H9 (cell line): ENCODE data around the gene NTPCR. TPM values are rescaled to one million over a fixed set of nuclear protein-coding genes. Genes with fewer than 3 reads are reported as not detected.

ENCODE experiments used
- DNase-seq: peaks from one replicate; pipeline ENCODE4 v3.0.0-alpha.2; 2017
- H2AFZ ChIP-seq: one replicate; pipeline ENCODE4 v1.6.1; 2013; ENCODE audit warnings: mild to moderate bottlenecking, low read length, control low read depth, moderate library complexity
- H2AK5ac ChIP-seq: 2 replicates; pipeline ENCODE4 v1.6.1; 2013; ENCODE audit warnings: low read length, control low read depth, mixed read lengths; ENCODE audit not compliant: insufficient read length
- H2BK120ac ChIP-seq: one replicate; pipeline ENCODE4 v1.6.1; 2013; ENCODE audit warnings: low read depth, mild to moderate bottlenecking, low read length, control low read depth, inconsistent platforms; ENCODE audit not compliant: poor library complexity, severe bottlenecking
- H2BK12ac ChIP-seq: 2 replicates; pipeline ENCODE4 v1.6.1; 2013; ENCODE audit warnings: low read length, control low read depth, mixed read lengths, low read depth; ENCODE audit not compliant: insufficient read length
- H2BK15ac ChIP-seq: 2 replicates; pipeline ENCODE4 v1.6.1; 2013; ENCODE audit warnings: low read depth, low read length, control low read depth
- H2BK20ac ChIP-seq: one replicate; pipeline ENCODE4 v1.6.1; 2013; ENCODE audit warnings: low read depth, mild to moderate bottlenecking, low read length, control low read depth, inconsistent platforms; ENCODE audit not compliant: poor library complexity, severe bottlenecking
- H2BK5ac ChIP-seq: 2 replicates; pipeline ENCODE4 v1.6.1; 2013; ENCODE audit warnings: low read length, control low read depth, mixed read lengths; ENCODE audit not compliant: insufficient read length
- H3K14ac ChIP-seq: 2 replicates; pipeline ENCODE4 v1.6.1; 2013; ENCODE audit warnings: low read length, control low read depth; ENCODE audit not compliant: insufficient read depth
- H3K18ac ChIP-seq: 2 replicates; pipeline ENCODE4 v1.6.1; 2013; ENCODE audit warnings: low read depth, mild to moderate bottlenecking, mixed read lengths, low read length, control low read depth; ENCODE audit not compliant: insufficient read length
- H3K23ac ChIP-seq: 2 replicates; pipeline ENCODE4 v1.6.1; 2013; ENCODE audit warnings: low read length, control low read depth, mixed read lengths, low read depth; ENCODE audit not compliant: insufficient read length
- H3K23me2 ChIP-seq: 2 replicates; pipeline ENCODE4 v1.6.1; 2013; ENCODE audit warnings: low read depth, mild to moderate bottlenecking, mixed read lengths, low read length, control low read depth; ENCODE audit not compliant: insufficient read length, poor library complexity, severe bottlenecking
- H3K27ac ChIP-seq: 2 replicates; pipeline ENCODE4 v1.5.1; 2013; ENCODE audit warnings: low read length, control low read depth, mixed read lengths, low read depth; ENCODE audit not compliant: insufficient read length
- H3K27me3 ChIP-seq: 2 replicates; pipeline ENCODE4 v1.6.1; 2013; ENCODE audit warnings: low read length, control low read depth, inconsistent platforms; ENCODE audit not compliant: insufficient read depth
- H3K4ac ChIP-seq: 2 replicates; pipeline ENCODE4 v1.6.1; 2013; ENCODE audit warnings: low read depth, mild to moderate bottlenecking, control low read depth, inconsistent platforms, low read length, moderate library complexity
- H3K4me1 ChIP-seq: 2 replicates; pipeline ENCODE4 v1.6.1; 2013; ENCODE audit warnings: low read length, control low read depth, inconsistent platforms; ENCODE audit not compliant: insufficient read depth
- H3K4me2 ChIP-seq: 2 replicates; pipeline ENCODE4 v1.6.1; 2013; ENCODE audit warnings: low read length, control low read depth, mixed read lengths; ENCODE audit not compliant: insufficient read length, insufficient read depth
- H3K56ac ChIP-seq: 2 replicates; pipeline ENCODE4 v1.6.1; 2013; ENCODE audit warnings: low read depth, mild to moderate bottlenecking, mixed read lengths, low read length, control low read depth; ENCODE audit not compliant: insufficient read length
- H3K79me1 ChIP-seq: 2 replicates; pipeline ENCODE4 v1.6.1; 2013; ENCODE audit warnings: low read depth, mild to moderate bottlenecking, moderate library complexity, low read length, control low read depth, inconsistent platforms; ENCODE audit not compliant: insufficient read depth, poor library complexity, severe bottlenecking
- H3K79me2 ChIP-seq: 2 replicates; pipeline ENCODE4 v1.6.1; 2013; ENCODE audit warnings: low read length, control low read depth, inconsistent platforms; ENCODE audit not compliant: insufficient read depth
- H3K9ac ChIP-seq: 2 replicates; pipeline ENCODE4 v1.6.1; 2013; ENCODE audit warnings: low read length, control low read depth, mixed read lengths; ENCODE audit not compliant: insufficient read length; ENCODE audit errors: extremely low read depth
- H3K9me3 ChIP-seq: one replicate; pipeline ENCODE4 v1.6.1; 2013; ENCODE audit warnings: low read depth, low read length, inconsistent platforms; ENCODE audit not compliant: control insufficient read depth
- H3T11ph ChIP-seq: one replicate; pipeline ENCODE4 v1.6.1; 2013; ENCODE audit warnings: mild to moderate bottlenecking, low read length, control low read depth, inconsistent platforms
- H4K20me1 ChIP-seq: one replicate; pipeline ENCODE4 v1.6.1; 2013; ENCODE audit not compliant: control insufficient read depth, insufficient read length, insufficient read depth
- H4K5ac ChIP-seq: 2 replicates; pipeline ENCODE4 v1.6.1; 2013; ENCODE audit warnings: low read depth, mild to moderate bottlenecking, mixed read lengths, low read length, control low read depth; ENCODE audit not compliant: insufficient read length
- H4K8ac ChIP-seq: replicated peaks from 2 replicates; pipeline ENCODE4 v1.6.1; 2013; ENCODE audit warnings: low read length, control low read depth, mixed read lengths, low read depth; ENCODE audit not compliant: insufficient read length
- H4K91ac ChIP-seq: 2 replicates; pipeline ENCODE4 v1.6.1; 2013; ENCODE audit warnings: low read depth, mild to moderate bottlenecking, moderate library complexity, mixed read lengths, low read length, control low read depth; ENCODE audit not compliant: insufficient read length
- H3K27ac Mint-ChIP-seq, 3 experiments: 2 replicates in 2 of 3; 3 replicates in 1 of 3; pipeline ENCODE4 v1.8.0; 2020 to 2021; ENCODE audit warnings: mixed read lengths in 3 of 3, mild to moderate bottlenecking in 1 of 3, moderate library complexity in 1 of 3
- H3K27me3 Mint-ChIP-seq: 2 replicates; pipeline ENCODE4 v1.8.0; 2021; ENCODE audit warnings: low read depth, mild to moderate bottlenecking, moderate library complexity, mixed read lengths
- H3K36me3 Mint-ChIP-seq, 3 experiments: 2 replicates in 2 of 3; 3 replicates in 1 of 3; pipeline ENCODE4 v1.8.0; 2020 to 2021; ENCODE audit warnings: low read depth in 3 of 3, mixed read lengths in 3 of 3; ENCODE audit not compliant: insufficient read depth in 1 of 3
- H3K4me1 Mint-ChIP-seq, 2 experiments: 2 replicates each; pipeline ENCODE4 v1.8.0; 2020; ENCODE audit warnings: mixed read lengths in 2 of 2
- H3K4me3 Mint-ChIP-seq, 2 experiments: 2 replicates in 1 of 2; 3 replicates in 1 of 2; pipeline ENCODE4 v1.8.0; 2020 to 2021; ENCODE audit warnings: mild to moderate bottlenecking in 2 of 2, mixed read lengths in 2 of 2, moderate library complexity in 1 of 2
- H3K9me3 Mint-ChIP-seq, 2 experiments: 2 replicates in 1 of 2; 3 replicates in 1 of 2; pipeline ENCODE4 v1.8.0; 2020; ENCODE audit warnings: mild to moderate bottlenecking in 2 of 2, mixed read lengths in 2 of 2, moderate library complexity in 1 of 2
- CTCF ChIP-seq: fragments of 200-600 bp; sonication (generic); conservative IDR thresholded peaks from 3 replicates; pipeline ENCODE4 v1.8.0; 2021; ENCODE audit warnings: antibody characterized with exemption, mild to moderate bottlenecking
- WGBS: extraction: QIAGEN DNeasy Blood & Tissue Kit; methylation state at CpG from one replicate; pipeline ENCODE4 v1.1.7; 2013; ENCODE audit warnings: missing lambda C conversion rate, low lambda C conversion rate, mixed read lengths; ENCODE audit not compliant: insufficient read length; ENCODE audit errors: extremely low coverage; 5-methylcytosine and 5-hydroxymethylcytosine counted together
- total RNA-seq: library from RNA; stranded (reverse); gene quantifications from 2 replicates; pipeline ENCODE4 v1.2.1, GENCODE V29; 2021

The NTPCR gene
- total RNA-seq, 1 experiment from 2014 or later: 87.4 TPM

- Histone ChIP-seq H3K79me1 (no peaks in the 10 kb centered on the region), H4K5ac (no peak overlapping the region), H2BK12ac (no peak overlapping the region), H3K27me3 (no peaks in the 10 kb centered on the region), H3K14ac (no peak overlapping the region), H2BK20ac (no peak overlapping the region), H3K4me2 (no peak overlapping the region), H3K4me1 (no peaks in the 10 kb centered on the region), H3K79me2 (no peaks in the 10 kb centered on the region), H2AK5ac (no peak overlapping the region), H3K9ac (no peak overlapping the region), H3K18ac (no peak overlapping the region), H3K23me2 (no peaks in the 10 kb centered on the region), H4K91ac (no peak overlapping the region), H3K9me3 (no peaks in the 10 kb centered on the region), H4K8ac (no peak overlapping the region), H3K4ac (no peak overlapping the region), H3T11ph (no peak overlapping the region), H2BK120ac (no peak overlapping the region), H2BK5ac (no peak overlapping the region), H3K27ac (no peak overlapping the region), H2AFZ (no peak overlapping the region), H4K20me1 (no peaks in the 10 kb centered on the region), H3K56ac (no peak overlapping the region), H2BK15ac (no peak overlapping the region), H3K23ac (no peak overlapping the region)
- peaks cover 4 to 10% (median 6%) of the 10 kb centered on the region in 3 experiments for H3K36me3 Mint-ChIP-seq
- no peak overlapping the region for H3K4me3 Mint-ChIP-seq
- H3K9me3 Mint-ChIP-seq: no peaks in the 10 kb centered on the region
- TF ChIP-seq CTCF: no peak
- no peak for DNase-seq
- WGBS: 100% methylated on average over 1 of the region's 5 CpGs
- no peaks in the 10 kb centered on the region for H3K27me3 Mint-ChIP-seq
- H3K4me1 Mint-ChIP-seq: peaks cover 28% of the 10 kb centered on the region in 2 experiments
- no peak overlapping the region for H3K27ac Mint-ChIP-seq
Measured at GRCh38 chr1:233027046-233027445, 76.6 kb downstream of the NTPCR start.
